ENCODE results near the gene SLC34A1.

The SLC34A1 gene

DNA sequence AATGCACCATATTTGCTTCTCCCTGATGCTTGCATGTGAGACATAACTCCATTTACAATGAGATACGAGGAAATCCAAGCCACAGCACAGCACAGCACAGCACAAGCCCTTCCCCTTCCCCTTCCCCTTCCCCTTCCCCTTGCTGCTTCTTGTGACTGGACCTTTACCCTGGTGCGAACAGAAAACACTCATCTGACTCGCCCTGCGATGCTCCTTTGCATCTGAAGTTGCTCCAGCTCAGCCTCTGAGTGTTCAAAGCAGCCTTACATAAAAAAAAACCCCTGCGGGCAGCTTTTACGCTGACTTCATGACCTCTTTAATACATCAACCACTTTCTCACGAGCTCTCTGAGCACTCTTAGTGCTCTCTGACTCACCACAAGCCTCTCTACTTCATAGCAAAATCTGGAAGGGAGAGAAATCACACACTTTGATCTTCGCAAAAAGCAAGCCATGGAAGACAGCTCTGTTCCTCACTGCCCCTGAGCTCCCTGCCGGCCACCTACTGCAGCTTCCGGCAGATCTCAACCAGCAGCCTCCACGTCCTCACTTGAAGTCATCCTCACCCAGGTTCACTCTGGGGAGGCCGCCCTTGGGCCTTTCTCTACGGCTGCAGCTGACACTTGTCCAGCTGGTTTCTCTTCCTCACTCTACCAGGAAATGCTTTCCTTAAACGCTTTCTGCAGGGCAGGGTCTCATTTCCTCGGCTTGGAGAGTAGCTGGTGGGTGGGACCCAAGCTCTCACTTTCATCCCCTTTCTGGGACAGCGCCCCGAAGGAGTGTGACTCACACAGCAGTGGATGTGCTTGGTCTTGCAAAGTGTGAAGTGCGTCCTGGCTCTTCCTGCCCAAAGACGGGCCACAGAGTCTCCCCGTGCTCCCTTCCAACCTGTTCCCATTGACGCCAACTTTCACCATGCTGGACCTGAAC, 5.3 kb downstream of the SLC34A1 start:
- peak; percentile 1 for DNase-seq

DNA sequence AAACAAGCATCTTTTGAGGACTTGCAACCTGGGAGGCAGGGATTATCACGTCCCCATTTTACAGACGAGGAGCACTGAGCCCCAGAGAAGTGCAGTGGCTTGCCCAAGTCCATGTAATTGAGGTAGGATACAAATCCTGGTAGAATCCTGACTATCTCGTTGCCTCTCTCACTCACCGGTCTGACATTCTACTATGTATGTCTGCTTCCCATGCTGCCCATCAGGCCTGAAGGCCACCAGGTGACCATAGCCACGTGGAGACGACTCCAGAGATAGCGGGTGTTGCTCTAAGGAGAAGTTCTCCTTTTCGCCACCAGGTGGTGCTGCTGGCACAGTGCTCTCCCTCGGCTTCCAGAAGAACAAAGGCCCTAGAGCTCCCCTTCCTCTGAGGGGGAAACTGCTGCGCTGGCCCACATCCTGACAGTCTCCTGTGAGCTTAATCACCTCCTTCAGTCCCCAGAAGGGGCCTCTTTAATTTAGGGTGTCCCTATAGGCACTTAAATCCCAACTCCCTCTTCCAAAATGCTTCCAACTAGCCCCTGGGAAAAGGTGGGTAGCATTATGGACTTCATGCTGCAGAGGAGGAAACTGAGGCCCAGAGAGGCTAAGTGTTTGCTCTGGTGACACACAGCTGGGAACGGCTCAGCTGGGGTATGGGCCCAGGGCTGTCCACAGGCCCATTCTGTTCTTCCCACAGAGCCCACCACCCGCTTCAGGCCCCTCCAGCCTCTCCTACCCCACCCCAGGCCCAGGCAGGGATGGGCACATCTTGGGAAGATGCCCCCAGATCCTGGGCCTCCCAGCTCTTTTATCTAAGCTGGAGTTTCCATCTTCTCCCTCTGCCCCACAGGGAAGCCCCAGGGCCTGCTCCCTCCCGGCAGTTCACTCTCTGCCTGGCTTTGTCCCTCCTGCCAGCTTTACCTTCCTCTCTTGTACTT, 6.4 kb downstream of the SLC34A1 start:
- peak; percentile 69 for DNase-seq

DNA sequence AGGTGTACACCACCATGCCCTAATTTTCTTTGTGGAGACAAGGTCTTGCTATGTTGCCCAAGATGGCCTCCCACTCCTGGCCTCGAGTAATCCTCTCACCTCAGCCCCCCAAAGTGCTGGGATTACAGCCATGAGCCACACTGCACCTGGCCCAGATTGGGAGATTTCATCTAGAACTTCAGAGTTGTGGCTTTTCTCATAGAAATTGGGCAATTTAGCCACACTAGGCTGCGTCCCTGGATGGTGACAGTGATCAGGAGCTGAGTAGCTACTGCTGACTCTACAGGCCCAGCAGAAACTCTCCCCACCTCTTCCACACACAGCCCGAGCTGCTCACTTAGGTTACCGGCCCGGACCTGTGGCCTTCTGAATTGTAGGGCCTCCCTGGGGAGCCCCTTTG, 8.5 kb downstream of the SLC34A1 start:
- DNase-seq, result no peak

DNA sequence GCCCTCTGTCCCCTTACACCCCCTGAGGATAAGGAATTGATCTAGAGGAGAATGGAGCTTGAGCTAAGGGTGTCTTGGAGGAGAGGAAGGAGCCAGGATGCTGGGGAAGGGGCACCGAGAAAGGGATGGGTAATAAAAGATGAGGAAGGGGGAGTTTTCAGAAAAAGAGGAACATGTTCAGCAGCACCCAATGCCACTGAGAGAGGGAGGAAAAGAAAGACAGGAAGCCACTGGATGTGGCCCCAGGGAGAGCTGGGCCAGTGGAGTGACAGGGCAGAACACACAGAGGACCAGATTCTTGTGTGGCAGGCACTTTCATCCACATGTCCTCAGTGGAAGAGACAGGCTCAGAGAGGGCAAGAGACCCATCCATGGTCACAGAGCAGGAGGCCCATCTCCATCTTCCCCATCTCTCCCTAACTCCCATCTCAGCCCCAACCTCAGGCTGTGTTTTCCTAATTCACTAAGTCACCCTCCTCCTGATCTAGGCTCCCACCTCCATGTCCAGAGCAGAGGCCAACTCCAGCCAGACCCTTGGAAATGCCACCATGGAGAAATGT, 9.1 kb downstream of the SLC34A1 start:
- no peak for DNase-seq

DNA sequence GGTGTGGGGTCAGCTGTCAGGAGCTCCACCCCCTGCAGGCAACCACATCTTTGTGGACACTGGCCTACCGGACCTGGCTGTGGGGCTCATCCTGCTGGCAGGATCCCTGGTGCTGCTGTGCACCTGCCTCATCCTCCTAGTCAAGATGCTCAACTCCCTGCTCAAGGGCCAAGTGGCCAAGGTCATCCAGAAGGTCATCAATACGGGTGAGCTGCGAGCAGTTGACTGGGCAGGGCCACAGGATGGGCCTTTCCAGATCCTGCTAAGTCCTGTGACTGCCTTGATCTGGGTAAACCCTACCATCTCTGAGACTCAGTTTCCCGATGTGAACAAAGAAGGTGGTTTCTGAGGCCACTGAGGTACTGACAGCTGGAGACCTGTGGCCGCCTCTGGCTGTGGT, 9.8 kb downstream of the SLC34A1 start:
- DNase-seq, result no peak

DNA sequence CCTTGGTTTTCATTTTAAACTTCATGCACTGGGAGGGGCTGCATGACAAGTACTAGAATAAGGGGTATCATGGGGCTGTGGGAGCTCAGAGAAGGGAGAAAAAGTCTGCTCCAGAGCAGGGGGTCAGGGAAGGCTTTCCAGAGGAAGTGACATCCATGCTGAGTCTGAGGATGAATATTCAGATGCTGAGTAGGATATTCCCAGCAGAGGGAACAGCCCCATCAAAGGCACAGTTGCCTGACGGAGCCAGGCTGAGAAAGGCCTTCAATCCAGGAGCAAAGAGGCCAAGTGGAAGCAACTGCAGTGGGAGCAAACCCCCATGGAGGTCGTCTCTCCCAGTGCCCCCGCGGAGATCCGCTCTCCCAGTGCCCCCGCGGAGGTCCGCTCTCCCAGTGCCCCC, 11.8 kb downstream of the SLC34A1 start:
- DNase-seq, result no peak

DNA sequence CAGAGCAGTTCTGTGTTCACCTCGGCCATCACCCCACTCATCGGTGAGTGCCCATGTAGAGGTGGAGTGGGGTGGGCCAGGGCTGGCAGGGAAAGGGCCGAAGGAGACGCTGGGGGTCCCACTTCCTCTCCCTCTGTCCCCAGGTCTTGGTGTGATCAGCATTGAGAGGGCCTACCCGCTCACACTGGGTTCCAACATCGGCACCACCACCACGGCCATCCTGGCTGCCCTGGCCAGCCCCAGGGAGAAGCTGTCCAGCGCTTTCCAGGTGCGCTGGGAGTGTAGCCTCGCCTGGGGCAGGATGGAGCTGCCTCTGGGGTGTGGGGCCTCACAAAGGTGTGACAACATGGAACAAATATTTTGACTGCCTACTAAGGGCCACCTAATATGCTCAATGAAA, 12.6 kb downstream of the SLC34A1 start:
- DNase-seq, result no peak

DNA sequence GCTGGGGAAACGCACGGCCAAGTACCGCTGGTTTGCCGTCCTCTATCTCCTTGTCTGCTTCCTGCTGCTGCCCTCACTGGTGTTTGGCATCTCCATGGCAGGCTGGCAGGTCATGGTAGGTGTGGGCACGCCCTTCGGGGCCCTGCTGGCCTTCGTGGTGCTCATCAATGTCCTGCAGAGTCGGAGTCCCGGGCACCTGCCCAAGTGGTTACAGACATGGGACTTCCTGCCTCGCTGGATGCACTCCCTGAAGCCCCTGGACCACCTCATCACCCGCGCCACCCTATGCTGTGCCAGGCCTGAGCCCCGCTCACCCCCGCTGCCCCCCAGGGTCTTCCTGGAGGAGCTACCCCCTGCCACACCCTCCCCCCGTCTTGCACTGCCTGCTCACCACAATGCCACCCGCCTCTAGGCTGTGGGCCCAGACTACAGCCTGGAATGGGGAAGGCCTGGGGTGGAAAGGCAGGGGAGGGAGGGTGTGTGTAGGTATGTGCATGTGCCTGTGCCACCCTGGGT, 13.7 kb downstream of the SLC34A1 start:
- no peak for DNase-seq

DNA sequence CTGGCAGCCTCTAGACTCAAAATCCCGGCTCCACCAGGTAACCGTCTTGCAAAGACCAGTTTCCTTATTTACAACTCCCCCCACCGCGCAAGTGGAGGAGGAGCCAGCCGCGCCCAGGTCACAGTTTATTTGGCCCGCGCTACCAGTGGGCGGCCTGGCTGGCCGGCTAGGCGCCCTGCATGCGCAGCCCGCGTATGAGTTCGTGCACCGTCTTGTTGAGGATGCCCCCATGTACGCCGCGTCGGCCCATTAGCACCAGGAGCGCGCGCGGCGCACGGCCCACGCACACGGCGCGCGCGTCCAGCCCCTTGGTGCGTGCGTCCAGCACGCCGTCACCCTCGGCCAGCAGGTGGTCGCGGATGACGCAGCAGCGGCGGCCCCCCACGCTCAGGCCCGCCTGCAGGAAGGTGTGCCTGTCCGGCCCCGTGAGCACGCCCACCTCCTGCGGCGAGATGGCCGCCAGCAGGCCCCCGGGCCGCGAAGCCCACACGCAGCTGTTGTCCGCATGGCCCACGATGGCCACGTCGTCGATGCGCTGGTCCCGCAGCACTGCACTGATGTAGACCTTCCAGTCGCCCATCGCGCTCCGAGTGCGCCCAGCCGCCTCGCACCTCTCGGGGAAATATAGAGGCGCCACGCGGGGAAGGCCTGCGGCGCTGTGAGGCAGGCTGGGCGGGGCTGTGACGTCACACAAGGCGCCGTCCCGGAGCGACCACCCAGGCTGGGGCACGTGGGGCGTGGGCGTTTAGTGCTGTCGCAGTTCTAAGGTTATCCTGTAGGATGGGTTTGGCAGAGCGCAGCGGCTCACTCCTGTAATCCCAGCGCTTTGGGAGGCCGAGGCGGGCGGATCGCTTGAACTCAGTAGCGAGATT, 16.0 kb downstream of the SLC34A1 start, which contains the start of gene PFN3:
Gene PFN3 (minus strand): TSS at position 665 of the 872 bp plus-strand sequence. CDS start 85 bp downstream, at position 580.
- DNase-seq, result no peak

DNA sequence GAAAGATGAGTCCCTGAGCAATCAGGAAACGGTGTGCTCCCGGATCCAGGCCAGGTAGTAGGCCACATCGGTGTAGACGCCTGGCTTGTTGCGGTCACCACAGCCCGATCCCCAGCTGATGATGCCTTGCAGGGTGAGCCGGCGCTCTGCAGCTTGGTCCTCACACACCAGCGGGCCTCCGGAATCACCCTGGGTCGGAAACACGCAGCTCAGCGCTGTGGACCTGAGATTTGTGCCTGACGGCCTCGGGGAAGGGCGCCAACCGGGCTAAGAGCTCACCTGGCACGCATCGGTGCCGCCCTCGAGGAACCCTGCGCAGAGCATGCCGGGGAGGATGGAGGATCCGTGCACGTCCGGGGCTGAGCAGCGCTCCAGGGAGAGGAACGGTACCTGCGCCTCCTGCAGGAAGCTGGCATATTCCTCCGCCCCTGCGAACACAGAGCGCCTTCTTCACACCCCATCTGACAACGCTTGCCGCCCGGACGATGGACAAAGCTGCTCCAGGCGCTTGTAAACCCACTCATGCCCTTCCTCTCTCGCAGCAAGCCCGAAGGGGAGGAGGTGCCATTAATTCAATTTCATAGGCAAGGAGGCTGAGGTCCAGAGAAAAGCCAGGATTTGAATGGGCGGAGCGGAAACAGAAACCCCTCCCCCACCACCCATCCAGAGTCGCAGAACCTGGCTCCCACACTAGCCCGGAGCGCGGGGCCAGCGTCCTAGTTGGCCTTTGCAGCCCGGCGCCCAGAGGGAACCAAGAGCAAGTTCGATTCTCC, 18.2 kb downstream of the SLC34A1 start:
- peak; percentile 72 for DNase-seq

DNA sequence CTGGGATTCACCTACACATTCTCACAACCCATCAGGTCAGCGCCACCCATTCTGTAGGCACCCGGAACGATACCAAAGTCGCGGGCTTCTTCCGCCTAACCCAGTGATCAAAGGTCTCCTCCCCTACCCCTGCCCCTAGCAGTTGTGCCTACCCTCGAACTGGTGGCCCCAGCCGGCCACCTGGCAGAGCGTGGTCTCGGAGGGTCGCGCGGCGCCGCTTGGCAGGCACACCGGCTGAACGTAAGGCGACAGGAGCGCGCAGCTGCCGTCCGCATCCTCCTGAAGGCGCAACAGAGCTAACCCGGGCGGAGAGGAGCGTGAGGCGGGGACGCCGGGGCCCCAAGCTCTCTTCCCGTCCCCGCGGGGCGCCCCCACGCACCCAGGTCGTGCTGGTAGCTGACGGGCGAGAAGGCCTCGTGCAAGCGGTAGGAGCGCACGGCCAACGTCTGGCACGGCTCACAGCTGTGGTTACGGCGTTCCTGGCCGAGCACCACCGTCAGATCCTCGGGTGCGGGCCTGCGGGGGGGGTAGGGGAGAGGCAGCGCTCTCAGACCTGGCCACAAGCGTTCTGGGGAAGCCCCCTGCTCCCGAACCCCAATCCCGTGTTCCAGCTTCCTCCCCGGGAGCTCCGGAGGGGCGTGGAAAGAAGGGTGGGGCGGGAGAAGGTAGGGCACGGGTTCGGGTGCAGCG, 19.0 kb downstream of the SLC34A1 start:
- no peak for DNase-seq

DNA sequence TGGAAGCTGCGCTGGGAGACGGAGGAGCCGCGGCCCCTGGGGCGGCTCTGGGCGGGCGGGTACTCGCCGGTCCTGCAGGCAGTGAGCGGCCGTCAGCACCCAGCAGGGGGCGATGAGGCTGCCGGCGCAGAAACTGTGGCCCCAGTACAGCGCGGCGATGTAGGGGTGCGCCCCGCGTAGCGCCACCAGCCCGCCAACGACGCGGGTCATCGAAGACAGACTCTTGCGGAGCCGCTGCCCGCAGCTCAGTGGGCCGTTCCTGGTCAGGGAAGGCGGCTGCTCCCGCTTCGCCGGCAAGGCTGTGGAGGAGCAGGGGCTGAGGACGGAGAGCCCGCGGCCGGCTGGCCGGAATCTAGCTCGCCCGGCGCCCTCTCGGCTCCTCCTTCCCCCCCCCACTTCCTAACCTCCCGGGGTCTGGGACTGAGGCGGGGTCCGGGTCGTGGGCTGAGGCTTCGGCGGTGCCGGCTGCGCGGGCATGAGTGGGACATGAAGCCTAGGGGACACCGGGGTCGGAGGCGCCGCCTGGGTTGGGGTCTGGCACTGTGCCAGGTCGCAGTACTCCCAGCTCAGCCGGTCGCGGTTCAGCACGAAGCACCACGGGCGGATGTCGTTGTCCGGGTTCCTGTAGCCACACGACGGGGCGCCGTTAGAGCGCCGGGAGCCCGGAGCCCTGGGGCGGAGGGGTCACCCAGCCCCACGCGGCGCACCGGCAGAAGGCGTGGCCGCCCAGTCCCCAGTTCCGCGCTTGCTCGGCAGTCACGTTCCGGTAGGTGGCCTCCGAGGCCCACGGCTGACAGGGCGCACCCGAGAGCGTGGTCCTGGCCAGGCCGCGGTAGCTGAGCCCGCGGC, 19.8 kb downstream of the SLC34A1 start:
- DNase-seq, result peak; percentile 47

DNA sequence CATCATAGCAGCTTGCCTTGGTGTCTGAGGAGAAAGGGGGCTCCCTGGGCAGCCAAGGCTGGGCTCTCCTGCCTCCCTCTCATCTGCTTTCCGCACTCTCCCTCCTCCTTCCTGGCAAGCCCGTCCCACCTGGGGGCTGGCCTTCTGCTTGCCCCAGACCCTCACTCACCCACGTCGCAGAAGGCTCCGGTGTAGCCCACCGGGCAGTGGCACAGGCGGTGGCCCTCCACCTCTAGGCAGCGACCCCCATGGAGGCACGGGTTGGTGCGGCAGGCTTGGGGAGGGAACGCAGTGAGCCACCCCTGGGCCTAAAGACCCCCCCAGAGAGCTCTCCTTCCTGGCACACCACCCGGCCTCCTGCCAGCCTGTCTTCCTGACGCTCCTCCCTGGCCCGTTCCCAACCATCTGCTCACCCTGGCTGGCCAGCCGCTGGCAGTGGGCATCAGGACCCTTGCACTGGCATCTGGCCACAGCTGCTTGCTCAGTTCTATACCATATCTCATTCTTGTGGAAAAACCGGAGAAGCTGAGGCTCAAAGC, 20.5 kb downstream of the SLC34A1 start:
- DNase-seq, result no peak

DNA sequence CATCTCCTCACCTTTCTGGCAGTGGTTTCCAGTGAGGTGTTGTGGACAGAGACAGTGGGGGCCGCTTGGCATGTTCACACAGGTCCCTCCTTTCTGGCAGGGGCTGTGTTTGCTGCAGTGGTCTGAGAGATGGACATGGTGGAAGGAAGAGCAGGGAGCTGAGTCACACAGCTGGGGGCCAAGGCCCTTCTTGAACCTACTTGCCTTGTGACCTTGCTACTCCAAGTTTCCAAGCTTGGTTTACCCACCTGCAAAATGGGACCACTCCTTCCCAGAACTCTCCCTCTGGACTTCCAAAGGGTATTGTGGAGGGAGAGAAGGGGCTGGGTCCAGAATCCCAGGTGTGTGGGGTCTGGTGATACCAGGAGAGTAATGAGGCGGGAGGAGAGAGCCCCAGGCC, 21.1 kb downstream of the SLC34A1 start:
- DNase-seq, result no peak

DNA sequence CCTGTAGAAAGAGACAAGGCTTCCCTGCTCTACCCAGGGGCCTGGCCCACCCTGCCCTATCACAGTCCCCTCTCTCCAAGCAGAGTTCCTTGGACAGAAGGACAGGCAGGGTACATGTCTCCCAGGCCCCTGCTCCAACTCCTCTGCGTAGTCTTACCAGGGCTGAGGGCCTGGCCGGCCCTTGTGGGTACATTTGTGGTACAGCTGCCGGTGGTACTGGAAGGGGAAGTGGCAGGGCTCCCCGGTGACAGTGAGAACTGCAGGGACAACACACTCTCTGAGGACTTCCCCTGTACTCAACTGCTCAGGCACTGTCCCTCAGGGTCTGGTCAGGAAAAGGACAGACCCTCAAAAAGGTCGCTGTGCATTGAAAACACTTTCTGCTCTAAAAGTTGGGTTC, 21.6 kb downstream of the SLC34A1 start:
- no peak for DNase-seq

DNA sequence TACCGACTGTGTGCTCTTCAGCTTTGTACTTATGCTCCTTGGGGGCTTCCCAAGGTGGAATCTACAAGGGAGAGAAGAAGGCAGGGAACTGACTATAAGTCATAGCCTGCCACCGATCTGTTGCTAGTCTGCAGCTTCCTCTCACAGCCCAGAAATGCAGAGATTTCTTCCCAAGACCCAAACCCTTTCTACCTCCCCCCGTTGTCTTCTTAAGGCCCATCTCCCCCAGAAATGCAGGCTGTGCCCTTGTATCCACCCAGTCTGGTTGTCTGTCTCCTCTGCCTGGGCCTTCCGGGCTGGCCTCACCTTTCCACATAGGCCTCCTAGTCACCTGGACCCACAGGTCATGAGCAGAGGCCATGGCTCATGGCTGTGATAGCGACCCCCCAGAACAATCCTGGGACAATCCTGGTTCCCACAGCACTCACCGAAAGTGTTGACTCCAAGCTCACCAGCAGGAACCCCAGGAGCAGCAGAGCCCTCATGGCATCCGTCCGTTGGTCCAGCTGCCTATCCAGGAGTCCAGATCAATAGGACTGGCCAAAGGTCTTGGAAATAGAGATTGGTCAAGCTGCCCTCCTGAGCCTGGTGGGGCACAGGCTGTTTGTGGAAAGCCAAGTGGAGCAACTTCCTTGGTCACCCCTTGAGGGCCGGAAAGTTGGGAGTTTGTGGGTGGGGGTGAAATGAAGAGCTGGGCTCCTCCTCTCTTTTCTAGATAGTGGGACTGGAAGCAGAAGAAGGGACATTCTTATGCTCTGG, 25.0 kb downstream of the SLC34A1 start, which contains the start of gene F12:
Gene F12 (minus strand): TSS at position 522 of the 759 bp plus-strand sequence. CDS start 37 bp downstream, at position 485.
- no peak for DNase-seq

DNA sequence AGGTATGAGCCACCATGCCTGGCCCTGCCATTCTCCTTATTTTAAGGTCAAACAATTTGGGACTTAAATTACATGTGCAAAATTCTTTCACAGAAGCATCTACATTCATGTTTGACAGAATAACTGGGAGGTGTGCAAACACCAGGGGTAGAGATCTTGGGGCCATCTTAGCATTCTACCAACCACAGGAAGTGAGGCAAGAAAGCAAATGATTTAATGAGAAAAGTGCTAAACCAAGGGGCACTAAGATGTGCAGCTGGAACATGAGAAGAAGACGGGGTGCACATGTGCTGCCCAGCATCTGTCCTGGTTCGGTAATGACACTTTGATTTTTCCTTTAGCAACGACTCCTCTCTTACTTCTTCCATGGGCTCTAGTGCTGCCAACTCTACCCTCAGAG, 26.3 kb downstream of the SLC34A1 start:
- DNase-seq, result no peak

DNA sequence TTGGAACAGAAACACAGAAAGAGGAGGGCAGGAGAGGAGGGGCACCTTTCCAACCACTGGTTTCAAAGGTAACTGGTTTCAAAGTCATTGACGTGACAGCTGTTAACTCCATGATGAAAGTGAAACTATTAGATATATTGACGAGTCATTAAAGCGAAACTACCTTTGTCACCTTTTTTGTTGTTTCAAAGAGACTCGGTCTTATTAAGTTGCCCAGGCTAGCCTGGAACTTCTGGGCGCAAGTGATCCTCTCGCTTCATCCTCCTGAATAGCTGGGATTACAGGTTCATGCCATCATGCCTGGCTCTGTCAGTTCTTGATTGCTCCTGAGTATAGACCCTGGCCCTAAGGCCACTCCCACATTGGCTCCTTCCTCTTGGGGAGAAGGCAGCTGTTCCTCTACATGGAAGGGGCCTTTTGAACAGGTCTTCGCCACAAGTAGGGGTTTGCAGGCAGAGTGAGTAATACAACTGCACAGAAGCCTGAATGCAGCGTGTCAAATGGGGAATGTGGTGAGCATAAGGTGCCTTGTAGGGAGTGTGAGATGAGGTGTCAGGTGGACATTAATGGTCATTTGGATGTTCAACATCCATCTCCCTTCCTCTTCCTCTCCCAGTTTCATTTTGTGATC, 28.5 kb downstream of the SLC34A1 start:
- no peak for DNase-seq
